ENCODE results near the gene NCAM2. TPM values are rescaled to one million over a fixed set of nuclear protein-coding genes. Genes with fewer than 3 reads are reported as not detected.

The NCAM2 gene
- total RNA-seq, 1 donor from 2014 or later, result 1.8 TPM

DNA sequence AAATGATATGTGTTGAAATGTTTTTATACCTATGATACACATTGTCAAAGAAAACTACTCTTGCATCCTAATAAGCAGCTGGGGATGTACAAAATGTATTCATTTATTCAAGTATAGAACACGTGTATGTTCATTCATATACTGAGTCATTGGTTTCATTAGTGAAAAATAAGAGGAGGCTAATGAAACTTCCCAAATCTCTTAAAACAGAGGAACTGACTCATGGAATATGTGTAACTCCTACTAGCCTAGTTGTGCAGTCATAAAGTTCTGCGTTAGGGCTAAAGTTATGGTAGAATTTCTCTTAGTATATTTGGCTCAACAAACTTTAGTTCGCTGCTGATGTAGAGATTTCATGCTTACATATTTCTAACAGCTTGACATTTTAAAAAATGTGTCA lies 441.6 kb downstream of the NCAM2 start:
- no peak for DNase-seq (ENCODE audit: low spot score)

DNA sequence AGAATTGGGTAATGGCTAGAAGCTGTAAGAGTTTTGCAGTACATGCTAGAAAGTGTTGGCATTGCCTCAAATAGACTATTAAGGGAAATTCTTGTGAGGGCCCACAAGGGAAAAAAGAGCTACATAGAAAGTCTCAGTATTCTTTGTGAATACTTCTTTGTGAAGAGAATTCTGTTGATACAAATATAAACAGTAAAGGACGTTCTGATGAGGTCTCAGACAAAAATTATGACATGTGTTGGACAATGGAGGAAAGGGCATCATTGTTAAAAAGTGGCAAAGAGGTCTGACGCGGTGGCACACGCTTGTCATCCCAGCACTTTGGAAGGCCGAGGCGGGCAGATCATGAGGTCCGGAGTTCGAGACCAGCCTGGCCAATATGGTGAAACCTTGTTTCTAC lies 458.9 kb downstream of the NCAM2 start:
- DNase-seq (ENCODE audit: low spot score), result no peak

DNA sequence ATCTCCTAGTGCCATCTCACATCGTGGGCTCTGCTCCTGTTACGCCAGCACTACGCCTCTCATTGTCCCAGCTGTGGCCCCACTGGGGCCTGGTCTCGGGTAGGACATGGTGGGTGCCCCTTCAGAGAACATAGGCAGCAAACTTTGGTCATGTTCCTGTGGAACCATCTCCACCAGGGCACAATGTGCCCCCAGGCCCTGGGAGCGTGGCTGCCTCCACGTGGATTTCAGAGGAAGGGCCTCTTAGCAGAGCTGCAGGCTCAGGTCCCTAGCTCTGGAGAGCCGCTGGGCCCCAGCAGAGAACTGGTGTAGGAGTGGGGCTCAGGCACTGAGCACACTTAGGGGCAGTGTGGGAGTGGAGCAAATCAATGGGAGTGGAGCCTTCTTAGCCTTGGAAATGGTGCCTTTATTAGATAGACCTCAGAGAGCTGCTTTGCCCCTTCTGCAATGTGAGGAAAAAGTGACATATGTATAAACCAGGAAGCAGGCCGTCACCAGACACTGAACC lies 460.0 kb downstream of the NCAM2 start:
- DNase-seq (ENCODE audit: low spot score), result no peak

DNA sequence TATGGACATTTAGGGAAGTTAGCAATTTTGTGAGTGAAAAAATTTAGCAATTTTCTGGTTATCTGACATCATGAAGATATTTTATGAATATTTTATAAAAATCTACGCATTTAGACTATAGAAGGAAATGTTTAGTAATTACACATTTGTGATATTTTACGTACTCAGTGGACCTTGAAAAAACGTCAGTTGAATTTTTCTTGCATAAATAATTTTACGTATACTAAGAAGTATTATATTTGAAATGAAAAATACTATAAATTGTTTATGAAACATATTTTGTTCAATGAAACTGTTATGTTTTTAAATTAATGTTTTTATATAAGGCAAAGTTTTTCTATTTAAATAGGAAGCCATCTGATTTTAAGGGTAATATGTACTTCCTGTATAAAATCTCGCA lies 462.8 kb downstream of the NCAM2 start:
- DNase-seq (ENCODE audit: low spot score), result no peak

DNA sequence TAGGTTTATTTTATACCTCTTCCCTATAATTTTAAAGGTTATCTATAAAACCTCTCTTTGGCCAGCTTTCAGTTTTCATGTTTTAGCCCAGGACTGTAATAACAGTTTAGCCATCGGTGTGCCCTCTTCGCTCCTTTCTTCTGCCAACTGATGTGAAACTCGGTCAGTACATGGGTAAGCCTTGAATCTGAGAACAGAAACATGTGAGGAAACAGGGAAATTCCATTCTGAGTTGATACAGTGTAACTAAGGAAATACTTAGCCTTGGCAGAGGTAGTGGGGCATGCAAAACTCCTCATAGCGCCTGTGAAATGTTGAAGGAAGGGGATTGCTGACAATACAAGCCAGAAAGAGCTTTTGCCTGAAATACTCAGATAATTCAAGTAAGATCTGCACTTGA lies 465.2 kb downstream of the NCAM2 start:
- DNase-seq (ENCODE audit: low spot score), result no peak

DNA sequence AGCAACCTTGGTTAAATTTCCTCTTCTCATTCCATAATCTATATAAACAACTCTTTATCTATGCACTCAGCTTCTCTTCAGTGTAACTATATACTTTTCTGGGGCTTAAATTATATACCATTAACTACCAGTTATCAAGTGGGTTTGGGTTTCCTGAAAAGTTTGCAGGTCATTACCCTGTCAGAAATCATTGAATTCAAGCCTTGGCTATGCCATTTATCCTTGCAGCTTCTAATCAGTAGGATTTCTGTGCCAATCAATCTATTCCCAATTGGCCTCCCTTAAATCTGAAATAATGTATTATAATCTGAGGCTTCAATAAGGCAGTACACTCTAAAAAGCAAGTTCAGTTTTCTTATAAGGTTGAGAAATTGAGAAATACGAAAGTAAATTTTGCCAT lies 466.5 kb downstream of the NCAM2 start:
- DNase-seq (ENCODE audit: low spot score), result no peak

DNA sequence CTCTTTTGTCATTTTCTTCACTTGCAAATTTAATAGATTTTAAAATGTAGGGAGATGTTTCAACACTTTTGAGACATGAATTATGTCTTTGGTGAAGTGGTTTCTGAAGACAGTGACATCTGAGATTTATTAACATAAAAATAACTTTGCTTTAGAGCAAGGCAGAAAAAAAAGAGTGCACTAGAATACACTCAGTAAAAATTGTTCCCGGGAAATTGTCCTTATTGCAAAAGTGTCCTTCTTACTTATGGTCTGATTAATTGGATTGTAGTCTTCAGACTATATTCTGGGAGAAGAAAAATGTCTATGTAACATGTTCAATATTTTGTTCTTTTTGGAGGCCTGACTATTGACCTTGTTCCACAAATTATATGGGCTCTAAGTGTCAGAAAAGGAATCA lies 468.5 kb downstream of the NCAM2 start:
- no peak for DNase-seq (ENCODE audit: low spot score)

DNA sequence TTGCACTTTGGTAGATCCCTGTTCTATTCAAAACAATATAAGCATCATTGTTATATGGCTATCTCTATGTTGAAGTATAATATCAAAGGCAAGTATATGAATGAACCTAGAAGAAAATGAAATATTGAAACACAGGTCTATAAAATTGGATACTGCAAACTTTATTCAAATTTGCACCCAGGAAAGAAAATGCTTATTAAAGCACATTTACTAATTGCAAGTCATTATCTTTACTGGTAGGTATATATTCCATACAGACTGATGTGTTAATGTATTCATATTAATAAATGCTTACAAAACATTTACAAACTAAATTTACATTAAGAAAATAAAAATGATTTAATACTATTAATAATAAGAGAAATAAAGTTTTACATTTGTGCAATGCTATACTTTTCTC lies 469.8 kb downstream of the NCAM2 start:
- DNase-seq (ENCODE audit: low spot score), result no peak

DNA sequence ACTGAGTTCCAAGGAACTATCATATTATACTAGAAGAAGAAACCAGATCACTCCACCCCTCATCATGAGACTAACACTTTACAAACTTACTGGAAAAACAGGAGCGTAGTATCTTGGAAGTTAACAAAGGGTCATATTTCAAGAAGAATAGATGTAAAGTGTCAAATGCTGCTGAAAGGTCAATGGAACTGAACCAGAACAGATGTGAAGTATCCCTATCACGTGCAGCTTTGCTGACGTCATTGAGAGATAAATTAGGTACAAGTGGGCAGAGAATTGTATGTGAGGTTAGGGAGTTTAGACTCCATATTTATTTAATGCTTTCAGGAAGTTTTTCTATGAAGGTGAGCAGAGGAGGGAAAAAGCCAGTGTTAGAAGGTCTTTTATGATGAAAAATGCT lies 483.0 kb downstream of the NCAM2 start:
- DNase-seq (ENCODE audit: low spot score), result no peak

DNA sequence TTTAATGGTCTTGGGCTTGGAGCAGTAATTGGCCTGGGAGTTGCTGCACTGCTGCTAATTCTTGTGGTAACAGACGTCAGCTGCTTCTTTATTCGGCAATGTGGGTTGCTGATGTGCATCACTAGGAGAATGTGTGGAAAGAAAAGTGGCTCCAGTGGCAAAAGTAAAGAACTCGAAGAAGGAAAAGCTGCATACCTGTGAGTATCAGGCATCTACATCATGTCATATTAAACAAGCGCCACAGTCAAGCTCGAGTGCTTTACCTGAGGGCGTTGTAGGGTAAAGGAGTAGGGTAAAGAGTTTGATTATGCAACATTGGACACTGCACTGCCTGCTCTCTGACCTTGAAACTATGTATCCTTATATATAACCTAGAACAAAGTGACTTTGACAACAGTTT lies 510.6 kb downstream of the NCAM2 start:
- DNase-seq (ENCODE audit: low spot score), result no peak

DNA sequence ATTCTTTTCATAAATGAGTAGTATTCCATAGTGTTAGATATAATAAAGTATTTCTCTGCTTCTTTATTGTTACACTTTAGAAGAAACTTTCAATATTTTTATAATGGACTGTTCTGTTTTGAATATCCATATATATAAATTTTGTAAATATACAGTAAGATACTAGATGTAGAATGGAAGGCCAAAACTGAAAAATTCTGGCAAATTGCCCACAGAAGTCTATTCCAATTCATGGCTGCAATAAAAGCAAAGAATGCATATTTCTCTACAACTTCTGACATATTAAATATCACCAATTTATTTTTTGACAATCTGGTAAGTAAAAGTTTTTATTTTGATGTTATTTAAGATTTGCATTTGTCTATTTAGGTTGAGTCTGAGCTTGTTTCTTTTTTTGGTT lies 532.5 kb downstream of the NCAM2 start:
- DNase-seq (ENCODE audit: low spot score), result no peak

DNA sequence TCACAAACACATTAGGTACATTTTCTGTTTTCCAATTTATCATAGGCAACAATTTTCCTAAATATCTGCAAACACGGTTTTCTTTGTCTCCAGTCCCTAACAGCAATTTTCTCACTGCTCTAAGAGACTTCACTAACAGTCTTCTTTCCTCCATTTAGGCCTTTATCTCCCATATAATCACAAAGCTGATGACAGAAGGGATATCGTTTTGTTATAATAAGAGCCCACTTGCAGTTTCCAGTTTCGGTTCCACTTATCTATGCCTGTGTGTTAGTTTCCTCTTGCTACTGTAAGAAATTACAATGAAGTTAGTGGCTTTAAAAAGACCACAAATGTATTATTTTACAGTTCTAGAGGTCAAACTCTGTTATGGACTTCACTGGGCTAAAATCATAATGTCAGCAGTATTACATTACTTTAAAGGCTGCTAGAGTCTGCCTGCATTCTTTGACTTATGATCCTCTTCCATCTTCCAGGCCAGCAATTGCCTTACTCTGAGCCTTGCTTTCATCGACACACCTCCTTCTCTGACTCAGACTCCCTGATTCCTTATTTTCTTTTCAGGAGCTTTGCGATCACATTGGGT lies 549.3 kb downstream of the NCAM2 start:
- DNase-seq (ENCODE audit: low spot score), result no peak

DNA sequence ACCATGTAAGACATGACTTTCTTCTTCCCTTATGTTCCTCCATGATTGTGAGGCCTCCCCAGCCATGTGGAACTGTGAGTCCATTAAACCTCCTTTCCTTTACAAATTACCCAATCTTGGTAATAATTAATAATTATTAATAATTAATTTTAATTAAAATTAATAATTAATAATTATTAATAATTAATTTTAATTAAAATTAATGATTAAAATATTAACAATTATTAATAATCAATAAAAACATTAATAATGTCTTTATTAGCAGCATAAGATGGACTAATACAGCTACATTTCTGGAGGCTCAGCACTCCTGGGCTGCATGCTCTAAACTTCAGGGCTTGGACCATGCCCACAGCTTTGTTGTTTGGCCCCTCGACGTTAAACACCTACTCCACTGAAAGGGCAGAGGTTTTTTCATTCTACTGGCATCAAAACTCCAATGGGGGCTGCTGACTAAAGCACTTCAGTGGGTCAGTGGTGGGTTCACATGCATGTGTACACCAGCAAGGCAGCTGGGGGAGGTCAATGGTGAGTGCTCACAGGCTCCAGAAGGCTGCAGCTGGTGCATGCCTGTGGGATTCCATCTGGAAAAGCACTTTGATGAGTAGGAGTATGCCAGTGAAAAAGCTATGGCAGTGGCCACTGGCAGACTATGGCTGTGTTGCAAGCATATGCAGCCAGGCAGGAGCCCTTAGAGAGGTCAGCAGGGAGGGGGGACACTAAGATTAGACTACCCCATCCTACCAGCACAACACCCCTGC lies 561.3 kb downstream of the NCAM2 start:
- DNase-seq (ENCODE audit: low spot score), result no peak

Measured in mucosa of gallbladder (tissue), 1 donor.